SK-N-SH treated with all-trans-retinoic acid at 6 μM for 48 hours (cell line): ENCODE results near the gene FKBP9.

ENCODE experiments used
- ATAC-seq: fragments of 200-7000 bp; cut with Tn5 transposase; 3 replicates; pipeline ENCODE4 v1.9.1; 2020; ENCODE audit warnings: mild to moderate bottlenecking, moderate library complexity
- ARNTL ChIP-seq: fragments of 450-650 bp; formaldehyde crosslinking; IDR thresholded peaks from 2 replicates; pipeline ENCODE4 v1.5.0; 2020; ENCODE audit warnings: low read depth, mild to moderate bottlenecking, moderate library complexity, borderline replicate concordance
- BACH2 ChIP-seq: fragments of 250-450 bp; sonication (Bioruptor Pico); IDR thresholded peaks from 2 replicates; pipeline ENCODE4 v1.9.0; 2021; ENCODE audit warnings: mild to moderate bottlenecking, borderline replicate concordance
- CSDC2 ChIP-seq: fragments of 250-450 bp; sonication (Bioruptor Pico); IDR thresholded peaks from 2 replicates; pipeline ENCODE4 v1.5.0; 2020; ENCODE audit warnings: mild to moderate bottlenecking, moderate library complexity
- ESRRG ChIP-seq: fragments of 250-450 bp; sonication (Bioruptor Pico); IDR thresholded peaks from 2 replicates; pipeline ENCODE4 v1.6.1; 2021; ENCODE audit warnings: mild to moderate bottlenecking
- GLIS3 ChIP-seq: fragments of 250-450 bp; sonication (Bioruptor Pico); IDR thresholded peaks from 2 replicates; pipeline ENCODE4 v1.5.0; 2020; ENCODE audit warnings: mild to moderate bottlenecking, moderate library complexity
- ISL1 ChIP-seq: fragments of 250-450 bp; sonication (Bioruptor Pico); IDR thresholded peaks from 2 replicates; pipeline ENCODE4 v2.1.2; 2022; ENCODE audit warnings: mild to moderate bottlenecking, moderate library complexity
- OSR1 ChIP-seq: fragments of 250-450 bp; sonication (Bioruptor Pico); IDR thresholded peaks from 2 replicates; pipeline ENCODE4 v1.8.0; 2022; ENCODE audit warnings: moderate library complexity, mild to moderate bottlenecking, inconsistent platforms
- PPARA ChIP-seq: fragments of 250-450 bp; sonication (Bioruptor Pico); IDR thresholded peaks from 2 replicates; pipeline ENCODE4 v1.5.0; 2020; ENCODE audit warnings: mild to moderate bottlenecking, borderline replicate concordance
- RARB ChIP-seq: fragments of 250-450 bp; sonication (Bioruptor Pico); IDR thresholded peaks from 2 replicates; pipeline ENCODE4 v1.8.0; 2021; ENCODE audit warnings: mild to moderate bottlenecking, moderate library complexity
- SNAI2 ChIP-seq: fragments of 250-450 bp; sonication (Bioruptor Pico); IDR thresholded peaks from 2 replicates; pipeline ENCODE4 v1.5.0; 2020; ENCODE audit warnings: mild to moderate bottlenecking, moderate library complexity
- TCF4 ChIP-seq: fragments of 250-450 bp; sonication (Bioruptor Pico); IDR thresholded peaks from 2 replicates; pipeline ENCODE4 v1.8.0; 2021; ENCODE audit warnings: mild to moderate bottlenecking, moderate library complexity, borderline replicate concordance
- TOX ChIP-seq: fragments of 250-450 bp; sonication (Bioruptor Pico); IDR thresholded peaks from 2 replicates; pipeline ENCODE4 v1.8.0; 2021; ENCODE audit warnings: mild to moderate bottlenecking, moderate library complexity, borderline replicate concordance
- TSHZ2 ChIP-seq: fragments of 250-450 bp; sonication (Bioruptor Pico); IDR thresholded peaks from 2 replicates; pipeline ENCODE4 v1.5.0; 2020; ENCODE audit warnings: mild to moderate bottlenecking, moderate library complexity
- ZC3H10 ChIP-seq: fragments of 250-450 bp; sonication (Bioruptor Pico); IDR thresholded peaks from 2 replicates; pipeline ENCODE4 v1.5.1; 2021; ENCODE audit warnings: mild to moderate bottlenecking, moderate library complexity
- ZFP3 ChIP-seq: fragments of 250-450 bp; sonication (Bioruptor Pico); IDR thresholded peaks from 2 replicates; pipeline ENCODE4 v1.5.0; 2020; ENCODE audit warnings: mild to moderate bottlenecking, moderate library complexity
- ZFP30 ChIP-seq: fragments of 450-650 bp; formaldehyde crosslinking; IDR thresholded peaks from 2 replicates; pipeline ENCODE4 v1.5.0; 2022; ENCODE audit warnings: mild to moderate bottlenecking, moderate library complexity
- ZNF565 ChIP-seq: fragments of 450-650 bp; formaldehyde crosslinking; conservative IDR thresholded peaks from 2 replicates; pipeline ENCODE4 v1.5.0; 2020; ENCODE audit warnings: low read depth, mild to moderate bottlenecking, moderate library complexity
- ZNF70 ChIP-seq: fragments of 450-650 bp; formaldehyde crosslinking; IDR thresholded peaks from 2 replicates; pipeline ENCODE4 v1.5.0; 2020; ENCODE audit warnings: mild to moderate bottlenecking, moderate library complexity
- ZNF8 ChIP-seq: fragments of 450-650 bp; formaldehyde crosslinking; IDR thresholded peaks from 2 replicates; pipeline ENCODE4 v1.5.0; 2020; ENCODE audit warnings: mild to moderate bottlenecking, moderate library complexity
- TF ChIP-seq, protein P1 (sequence below): fragments of 250-450 bp; sonication (Bioruptor Pico); IDR thresholded peaks from 2 replicates; pipeline ENCODE4 v1.8.0; 2020; ENCODE audit warnings: mild to moderate bottlenecking, moderate library complexity, borderline replicate concordance
- TF ChIP-seq, protein P2 (sequence below): fragments of 250-450 bp; sonication (Bioruptor Pico); IDR thresholded peaks from 2 replicates; pipeline ENCODE4 v1.5.1; 2021; ENCODE audit warnings: mild to moderate bottlenecking, moderate library complexity

The FKBP9 gene

DNA sequence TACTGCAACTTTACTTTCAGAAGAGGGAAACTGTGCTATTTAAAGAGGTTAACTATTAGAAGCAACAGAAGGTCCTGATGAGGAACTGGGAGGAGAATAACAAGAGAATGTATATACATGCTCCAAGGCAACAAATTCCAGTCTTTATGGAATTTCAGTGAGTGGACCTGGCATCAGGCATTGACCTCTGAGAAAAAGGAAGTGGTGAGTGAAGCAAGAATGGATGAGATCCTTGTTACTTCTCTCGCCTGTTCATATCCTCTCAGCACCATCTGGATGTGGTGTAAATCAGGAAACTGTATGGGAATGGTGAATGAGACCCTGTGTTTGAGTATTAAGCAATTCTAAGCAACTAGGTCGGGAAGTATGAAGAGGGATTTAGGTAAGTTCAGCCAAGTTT is 35.3 kb upstream of the FKBP9 start:
- TF ChIP-seq ISL1 (no peak), ZNF70 (CRISPR knock-in tag) (no peak), SNAI2 (no peak), GLIS3 (no peak), OSR1 (CRISPR knock-in tag) (no peak), ZC3H10 (CRISPR knock-in tag) (no peak), BACH2 (CRISPR knock-in tag) (no peak), ESRRG (no peak), RARB (CRISPR knock-in tag) (no peak), ZNF8 (CRISPR knock-in tag) (no peak), TCF4 (CRISPR knock-in tag) (no peak), CSDC2 (no peak), ZNF565 (CRISPR knock-in tag) (no peak), ARNTL (CRISPR knock-in tag) (no peak)
- no peak for ATAC-seq

DNA sequence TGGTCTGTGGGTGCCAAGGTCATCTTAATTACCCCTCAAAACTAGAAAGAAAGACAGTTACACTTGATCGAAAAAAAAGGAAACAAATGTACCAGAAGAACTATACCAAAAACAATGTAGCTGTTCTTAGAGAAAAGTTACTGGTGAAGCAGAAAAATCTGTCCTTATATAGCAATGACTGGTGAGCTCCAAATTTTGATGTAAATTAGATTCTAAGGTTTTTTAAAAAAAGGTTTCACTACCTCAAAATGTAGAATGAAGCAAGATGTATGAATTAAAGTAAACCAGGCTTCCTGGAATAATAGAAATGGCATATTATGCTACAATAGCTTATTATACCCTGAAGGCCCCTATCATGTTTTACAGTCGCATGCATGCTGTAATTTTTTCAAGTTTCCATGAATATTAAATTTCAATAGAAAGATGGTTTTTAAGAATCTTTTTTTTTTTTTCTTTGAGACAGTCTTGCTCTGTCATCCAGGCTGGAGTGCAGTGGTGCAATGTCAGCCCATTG is 28.4 kb upstream of the FKBP9 start:
- no peak for TF ChIP-seq OSR1 (CRISPR knock-in tag)
- TF ChIP-seq ZC3H10 (CRISPR knock-in tag): no peak
- TF ChIP-seq TOX (CRISPR knock-in tag): no peak
- no peak for TF ChIP-seq ARNTL (CRISPR knock-in tag)
- no peak for TF ChIP-seq TSHZ2 (CRISPR knock-in tag)
- no peak for TF ChIP-seq RARB (CRISPR knock-in tag)
- TF ChIP-seq CSDC2: no peak
- TF ChIP-seq GLIS3: no peak
- TF ChIP-seq ISL1: no peak
- TF ChIP-seq, protein P1, sequence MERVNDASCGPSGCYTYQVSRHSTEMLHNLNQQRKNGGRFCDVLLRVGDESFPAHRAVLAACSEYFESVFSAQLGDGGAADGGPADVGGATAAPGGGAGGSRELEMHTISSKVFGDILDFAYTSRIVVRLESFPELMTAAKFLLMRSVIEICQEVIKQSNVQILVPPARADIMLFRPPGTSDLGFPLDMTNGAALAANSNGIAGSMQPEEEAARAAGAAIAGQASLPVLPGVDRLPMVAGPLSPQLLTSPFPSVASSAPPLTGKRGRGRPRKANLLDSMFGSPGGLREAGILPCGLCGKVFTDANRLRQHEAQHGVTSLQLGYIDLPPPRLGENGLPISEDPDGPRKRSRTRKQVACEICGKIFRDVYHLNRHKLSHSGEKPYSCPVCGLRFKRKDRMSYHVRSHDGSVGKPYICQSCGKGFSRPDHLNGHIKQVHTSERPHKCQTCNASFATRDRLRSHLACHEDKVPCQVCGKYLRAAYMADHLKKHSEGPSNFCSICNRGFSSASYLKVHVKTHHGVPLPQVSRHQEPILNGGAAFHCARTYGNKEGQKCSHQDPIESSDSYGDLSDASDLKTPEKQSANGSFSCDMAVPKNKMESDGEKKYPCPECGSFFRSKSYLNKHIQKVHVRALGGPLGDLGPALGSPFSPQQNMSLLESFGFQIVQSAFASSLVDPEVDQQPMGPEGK: no peak
- TF ChIP-seq BACH2 (CRISPR knock-in tag): no peak
- TF ChIP-seq ZNF565 (CRISPR knock-in tag): no peak
- TF ChIP-seq ZNF8 (CRISPR knock-in tag): no peak
- TF ChIP-seq ESRRG: no peak
- TF ChIP-seq ZNF70 (CRISPR knock-in tag): no peak
- ATAC-seq: no peak

DNA sequence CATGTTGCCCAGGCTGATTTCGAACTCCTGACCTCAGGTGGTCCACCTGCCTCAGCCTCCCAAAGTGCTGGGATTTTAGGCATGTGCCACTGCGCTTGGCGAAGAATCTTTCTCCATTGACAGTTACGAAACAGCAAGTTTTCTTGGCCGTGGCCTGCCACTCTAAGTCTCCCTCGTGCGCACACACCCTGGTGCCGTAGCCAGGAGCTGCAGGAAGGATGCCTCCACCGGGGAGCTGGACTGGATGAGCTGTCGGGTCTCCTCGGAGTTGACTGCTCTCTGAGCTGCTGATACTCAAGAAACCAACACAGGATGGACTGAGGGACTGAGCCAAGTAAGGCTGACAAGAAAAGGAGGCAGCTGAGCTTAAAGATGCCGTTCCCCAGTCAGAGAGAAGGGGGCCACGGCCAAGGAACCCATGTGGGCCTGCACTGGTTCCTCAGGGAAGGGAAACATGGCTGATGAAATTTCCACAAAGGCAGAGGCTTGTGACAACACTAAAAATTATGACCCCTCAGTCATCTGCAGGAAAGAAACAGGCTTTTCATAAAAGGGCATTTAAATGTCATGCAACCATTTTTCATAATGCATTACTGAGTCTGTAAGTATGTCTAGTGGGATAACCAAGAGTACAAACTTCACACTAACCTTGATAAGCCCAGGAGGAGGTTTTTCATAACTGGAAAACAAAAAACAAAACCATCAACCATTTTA is 27.7 kb upstream of the FKBP9 start:
- TF ChIP-seq TOX (CRISPR knock-in tag): no peak
- no peak for TF ChIP-seq ZFP30 (CRISPR knock-in tag)
- TF ChIP-seq ZNF8 (CRISPR knock-in tag): no peak
- ATAC-seq: no peak

GRCh38 chr7:32930378-32930777 is 26.9 kb upstream of the FKBP9 start:
- ATAC-seq: no peak
- no peak for TF ChIP-seq TSHZ2 (CRISPR knock-in tag)
- no peak for TF ChIP-seq ESRRG
- no peak for TF ChIP-seq BACH2 (CRISPR knock-in tag)
- TF ChIP-seq RARB (CRISPR knock-in tag): no peak
- TF ChIP-seq ZNF8 (CRISPR knock-in tag): no peak

- no peak for ATAC-seq
- TF ChIP-seq ESRRG (no peak), ZFP30 (CRISPR knock-in tag) (no peak), BACH2 (CRISPR knock-in tag) (no peak), ZFP3 (CRISPR knock-in tag) (no peak), TCF4 (CRISPR knock-in tag) (no peak), TSHZ2 (CRISPR knock-in tag) (no peak), PPARA (CRISPR knock-in tag) (no peak), ZNF70 (CRISPR knock-in tag) (no peak), ZNF565 (CRISPR knock-in tag) (no peak)
- TF ChIP-seq, protein P2, sequence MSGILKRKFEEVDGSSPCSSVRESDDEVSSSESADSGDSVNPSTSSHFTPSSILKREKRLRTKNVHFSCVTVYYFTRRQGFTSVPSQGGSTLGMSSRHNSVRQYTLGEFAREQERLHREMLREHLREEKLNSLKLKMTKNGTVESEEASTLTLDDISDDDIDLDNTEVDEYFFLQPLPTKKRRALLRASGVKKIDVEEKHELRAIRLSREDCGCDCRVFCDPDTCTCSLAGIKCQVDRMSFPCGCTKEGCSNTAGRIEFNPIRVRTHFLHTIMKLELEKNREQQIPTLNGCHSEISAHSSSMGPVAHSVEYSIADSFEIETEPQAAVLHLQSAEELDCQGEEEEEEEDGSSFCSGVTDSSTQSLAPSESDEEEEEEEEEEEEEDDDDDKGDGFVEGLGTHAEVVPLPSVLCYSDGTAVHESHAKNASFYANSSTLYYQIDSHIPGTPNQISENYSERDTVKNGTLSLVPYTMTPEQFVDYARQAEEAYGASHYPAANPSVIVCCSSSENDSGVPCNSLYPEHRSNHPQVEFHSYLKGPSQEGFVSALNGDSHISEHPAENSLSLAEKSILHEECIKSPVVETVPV (CRISPR knock-in tag): no peak
Observed at GRCh38 chr7:32935558-32935957, 21.7 kb upstream of the FKBP9 start.
